Stimulated activated CD4-positive, alpha-beta T cell treated with anti-CD3 and anti-CD28 coated beads, TNF-alpha, amount 100 ng/mL, for 24 hours (primary cell): Measurements from ENCODE around the gene ARL8A.
"Not testable (repeated sequence)": the region's sequence is repeated elsewhere in the genome, so short reads cannot be mapped to it uniquely, and the experiment has no call there.

Source experiments
- DNase-seq, 3 experiments: peaks; one replicate each; pipeline ENCODE4 v3.0.0-alpha.2; 2020; ENCODE audit warnings: low read depth in 3 of 3

ARL8A gene

DNA sequence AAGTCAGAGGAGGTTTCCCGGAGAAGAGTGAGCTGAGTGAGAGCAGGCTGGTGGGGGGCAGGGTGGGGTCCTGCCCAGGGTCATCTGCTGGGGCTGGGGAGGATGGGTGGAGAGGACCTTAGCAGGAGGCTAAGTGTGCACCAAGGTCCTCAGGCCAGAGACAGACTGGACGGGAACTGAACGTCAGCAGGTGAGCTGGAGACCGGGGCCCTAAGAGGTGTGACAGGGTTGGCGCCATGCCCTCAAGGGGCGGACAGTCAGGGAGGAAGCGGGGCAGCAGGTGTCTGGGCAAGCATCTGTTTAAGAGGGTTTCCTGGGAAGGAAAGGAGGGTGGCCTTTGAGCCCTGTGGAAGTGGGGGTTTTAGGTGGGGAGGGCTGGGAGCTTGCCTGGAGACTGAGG is 29.5 kb upstream of the ARL8A start:
- no peak for DNase-seq

- DNase-seq: no peak
Measured at GRCh38 chr1:202172015-202172355, 27.4 kb upstream of the ARL8A start.

DNA sequence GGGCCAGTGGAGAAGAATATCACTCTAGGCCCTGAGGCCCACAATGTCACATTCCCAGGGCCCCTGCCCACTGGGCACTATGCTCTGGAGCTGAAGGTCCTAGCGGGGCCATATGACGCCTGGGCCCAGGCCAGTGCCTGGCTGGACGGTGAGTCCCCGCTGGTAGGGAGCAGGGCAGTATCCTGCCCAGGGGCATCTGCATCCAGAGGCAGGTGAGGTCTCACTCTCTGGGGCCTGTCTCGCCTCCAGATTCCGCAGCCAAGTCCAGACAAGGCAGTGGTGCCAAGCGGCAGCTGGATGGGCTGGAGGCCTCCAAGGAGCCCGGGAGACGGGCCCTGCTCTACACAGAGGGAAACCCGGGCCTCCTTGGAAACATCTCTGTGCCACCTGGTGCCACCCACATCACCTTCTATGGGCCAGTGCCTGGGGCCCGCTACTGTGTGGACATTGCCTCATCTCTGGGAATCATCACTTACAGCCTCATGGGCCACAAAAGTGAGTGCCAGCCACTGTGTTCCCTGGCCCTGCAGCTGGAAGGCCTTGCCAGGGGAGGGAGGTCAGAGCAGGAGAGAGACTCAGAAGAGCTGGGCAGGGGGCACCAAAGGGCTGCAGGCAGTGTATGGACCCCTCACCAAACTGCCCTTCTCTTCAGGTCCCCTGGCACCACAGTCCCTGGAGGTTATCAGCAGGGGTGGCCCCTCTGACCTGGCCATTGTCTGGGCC is 26.9 kb upstream of the ARL8A start:
- DNase-seq: no peak

DNA sequence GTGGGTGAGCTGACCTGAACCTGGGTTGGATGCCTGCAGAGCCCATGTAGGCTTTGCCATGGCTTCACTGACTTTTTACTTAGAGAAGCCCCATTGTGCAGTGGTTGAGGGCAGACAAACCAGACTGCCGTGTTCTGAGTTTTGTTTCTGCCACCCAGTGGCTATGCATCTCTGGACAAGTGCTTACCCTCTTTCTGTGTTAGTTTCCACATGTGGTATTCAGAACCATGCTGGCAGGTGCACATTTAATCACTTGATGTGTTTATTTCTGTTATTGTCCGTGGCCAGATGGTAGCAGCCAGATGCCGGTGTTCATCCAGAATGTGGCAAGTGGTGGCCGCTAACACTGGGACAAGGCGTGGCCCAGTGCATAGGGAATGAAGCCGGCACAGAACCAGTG is 26.2 kb upstream of the ARL8A start:
- no peak for DNase-seq

GRCh38 chr1:202168861-202169260 is 24.3 kb upstream of the ARL8A start:
- DNase-seq: no peak

GRCh38 chr1:202167708-202168415 is 23.3 kb upstream of the ARL8A start:
- no peak for DNase-seq

GRCh38 chr1:202167054-202167453 is 22.5 kb upstream of the ARL8A start:
- not testable (repeated sequence) for DNase-seq

DNA sequence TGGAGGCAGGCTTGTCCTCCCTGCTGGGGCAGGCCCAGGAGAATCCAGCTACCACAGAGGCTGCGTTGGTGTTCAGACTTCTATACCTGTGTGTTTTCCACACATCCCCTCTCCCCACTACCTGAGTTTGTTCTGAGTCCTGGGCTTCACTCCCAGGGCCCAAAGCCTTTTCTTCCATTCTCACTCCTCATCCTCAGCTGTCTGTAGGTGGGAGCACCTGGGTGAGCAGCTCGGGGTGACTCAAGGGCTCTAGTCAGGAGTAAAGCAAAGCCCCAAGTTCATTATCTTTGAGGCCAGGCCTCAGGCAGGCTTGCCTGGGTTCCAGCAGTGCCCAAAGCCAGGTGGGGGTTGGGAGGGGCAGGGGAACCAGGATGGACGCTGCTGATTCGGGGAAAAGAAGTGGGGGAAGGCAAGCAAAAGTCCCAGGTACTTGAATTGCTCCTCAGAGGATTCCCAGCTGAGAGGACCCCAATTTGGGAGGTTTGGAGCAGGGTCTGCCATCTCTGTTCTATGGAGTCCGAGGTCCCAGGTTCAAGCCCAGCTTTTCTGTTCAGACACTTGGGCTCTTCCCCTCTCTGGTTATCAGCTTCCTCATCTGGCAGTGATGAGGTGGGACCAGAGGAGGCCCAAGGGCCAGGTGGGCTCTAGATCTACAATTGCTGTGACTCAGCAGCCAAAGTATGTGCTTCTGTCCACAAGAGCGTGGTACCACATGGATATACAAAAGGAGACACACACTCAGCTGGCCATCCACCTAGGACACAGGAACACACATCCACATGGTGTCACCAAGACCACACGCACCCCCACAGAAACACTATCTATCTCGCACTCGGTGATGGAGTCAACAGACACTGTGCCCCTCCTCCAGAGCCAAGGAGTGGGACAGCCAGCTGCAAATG is 21.7 kb upstream of the ARL8A start:
- no peak for DNase-seq

DNA sequence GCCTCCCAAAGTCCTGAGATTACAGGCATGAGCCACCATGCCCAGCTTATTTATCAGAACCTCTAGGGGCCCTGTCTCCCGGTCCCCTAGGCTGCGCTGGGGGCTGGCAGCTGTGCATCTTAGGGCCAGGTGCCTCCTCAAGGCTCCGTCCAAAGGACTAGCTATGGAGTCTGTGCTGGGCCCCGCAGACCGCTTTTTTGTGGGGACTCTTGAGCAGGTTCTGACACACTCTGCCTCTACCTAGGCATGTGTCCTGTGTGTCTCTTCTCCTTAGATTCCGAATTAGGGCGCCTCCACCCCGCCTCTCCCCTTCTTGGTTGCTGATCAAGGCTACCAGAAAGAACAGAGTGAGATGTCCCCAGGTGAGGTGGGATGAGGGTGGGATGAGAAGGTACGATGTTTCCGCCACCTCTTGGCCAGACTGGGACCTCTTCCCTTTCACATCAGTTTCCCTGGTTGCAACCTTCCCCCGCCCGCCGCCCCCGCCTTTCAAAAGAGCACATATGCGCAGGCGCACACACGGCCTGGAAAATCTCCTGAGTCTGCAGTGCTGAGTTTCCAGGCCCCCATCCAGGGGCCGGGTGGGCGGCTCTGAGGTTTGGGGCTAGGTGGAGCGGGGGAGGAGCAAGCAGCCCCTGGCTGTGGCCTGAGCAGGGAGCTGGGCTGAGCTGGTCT is 20.9 kb upstream of the ARL8A start:
- DNase-seq: peak in 1 of 3 experiments; percentile 81

GRCh38 chr1:202164271-202165037 is 19.9 kb upstream of the ARL8A start:
- DNase-seq: peak in 1 of 3 experiments; percentile 66

DNA sequence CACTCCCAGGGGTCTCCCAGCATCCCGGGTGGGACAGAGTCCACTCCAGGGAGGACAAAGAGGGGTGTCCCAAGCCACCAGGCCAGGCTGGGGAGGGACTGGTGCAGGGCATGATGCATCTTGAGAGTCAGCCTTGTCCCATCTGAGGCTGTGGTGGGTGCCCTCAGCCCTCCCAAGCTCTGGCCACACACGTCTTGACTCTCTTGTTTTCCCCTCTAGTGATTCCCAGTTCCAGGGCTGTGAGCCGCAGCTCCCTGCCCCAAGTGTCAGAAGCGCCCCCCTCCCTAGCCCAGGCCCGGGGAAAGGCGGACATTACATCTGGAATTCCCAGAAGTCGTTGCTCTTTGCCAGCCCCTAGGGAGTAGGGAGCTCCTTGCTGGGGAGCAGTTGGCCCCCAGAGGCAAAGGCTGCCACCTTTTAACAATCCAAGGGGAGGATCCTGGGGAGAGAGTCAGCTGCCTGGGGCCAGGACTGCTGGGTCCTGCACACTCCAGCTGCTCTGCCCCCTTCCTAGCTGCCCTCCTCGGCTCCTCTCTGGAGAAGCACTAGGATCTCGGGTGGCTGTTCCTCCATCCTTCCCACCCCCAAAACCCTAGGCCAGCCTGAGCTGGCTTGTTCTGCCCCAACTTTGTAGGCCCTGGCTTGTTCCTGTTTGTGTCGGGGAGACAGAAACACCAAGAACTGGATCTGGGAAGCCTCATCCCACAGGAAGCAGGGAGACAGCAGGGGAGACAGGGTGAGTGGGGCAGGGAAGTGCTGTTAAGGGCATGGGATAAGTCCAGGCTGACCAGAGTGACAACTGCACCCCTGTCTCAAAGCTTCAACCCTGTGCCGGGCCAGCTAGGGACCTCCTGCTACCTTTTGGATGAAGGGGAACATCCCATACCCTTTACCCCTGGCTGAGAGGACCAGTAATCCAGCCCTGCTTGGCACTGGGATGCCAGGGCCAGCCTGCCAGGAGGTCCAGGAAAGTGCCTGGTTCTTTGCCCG is 19.0 kb upstream of the ARL8A start:
- DNase-seq: no peak

DNA sequence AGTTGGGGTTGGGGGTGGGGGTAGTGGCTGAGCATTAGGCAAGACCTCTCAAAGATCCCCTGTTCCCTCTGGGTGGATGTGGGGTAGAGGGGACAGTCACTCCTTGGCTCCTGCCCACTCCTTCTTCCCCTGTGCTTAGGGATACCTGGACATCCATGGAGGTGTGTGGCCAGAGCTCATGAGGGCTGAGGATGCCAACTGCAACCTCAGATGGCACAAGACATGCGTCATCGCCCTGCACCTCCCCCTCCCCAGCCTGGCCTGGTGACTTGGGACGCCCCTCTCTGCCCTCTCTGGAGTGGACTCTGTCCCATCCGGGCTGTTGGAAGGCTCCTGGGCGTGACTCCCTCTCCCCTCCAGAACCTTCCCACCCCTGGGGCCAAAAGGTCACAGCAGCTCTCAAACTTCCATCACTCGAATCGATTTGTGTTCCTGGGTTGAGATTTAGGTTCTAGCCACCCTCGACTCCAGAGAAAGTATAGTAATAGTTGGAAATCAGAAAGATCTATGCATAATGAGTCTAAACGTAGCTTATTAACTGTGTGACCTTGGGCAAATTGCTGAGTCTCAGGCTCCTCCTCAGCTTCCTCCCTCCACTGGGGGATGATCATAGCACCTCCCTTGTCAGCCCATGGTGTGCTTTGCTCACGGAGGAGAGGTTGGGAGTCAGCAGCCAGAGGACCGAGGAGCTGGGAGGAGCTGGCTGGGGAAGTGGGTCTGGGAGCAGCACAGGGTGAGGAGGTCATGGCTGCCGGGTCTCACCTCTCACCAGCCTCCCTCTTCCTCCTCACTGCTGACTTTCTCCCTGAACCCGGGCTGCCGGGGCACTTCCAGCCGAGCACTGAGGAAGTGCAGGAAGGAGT is 18.1 kb upstream of the ARL8A start:
- peak in 1 of 3 experiments; percentile 18 for DNase-seq

DNA sequence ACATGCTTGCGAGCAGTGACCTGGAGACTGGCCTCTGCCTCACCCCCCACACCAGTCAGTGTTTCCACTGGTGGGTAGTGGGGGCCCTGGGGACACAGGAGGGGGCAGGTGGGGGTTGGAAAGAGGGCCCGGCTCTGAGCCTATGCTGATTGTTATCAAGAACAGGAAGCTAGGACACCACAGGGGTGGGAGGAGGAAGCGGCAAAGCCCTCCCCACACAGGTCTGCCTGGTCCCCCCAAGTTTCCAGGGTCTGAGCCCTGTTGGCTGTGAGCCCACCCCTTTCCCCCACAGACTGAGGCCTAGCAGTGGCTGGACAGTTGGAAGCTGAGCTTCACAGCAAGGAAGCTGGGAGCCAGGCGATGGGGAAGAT is 17.5 kb upstream of the ARL8A start:
- DNase-seq: peak in 1 of 3 experiments; percentile 69

DNA sequence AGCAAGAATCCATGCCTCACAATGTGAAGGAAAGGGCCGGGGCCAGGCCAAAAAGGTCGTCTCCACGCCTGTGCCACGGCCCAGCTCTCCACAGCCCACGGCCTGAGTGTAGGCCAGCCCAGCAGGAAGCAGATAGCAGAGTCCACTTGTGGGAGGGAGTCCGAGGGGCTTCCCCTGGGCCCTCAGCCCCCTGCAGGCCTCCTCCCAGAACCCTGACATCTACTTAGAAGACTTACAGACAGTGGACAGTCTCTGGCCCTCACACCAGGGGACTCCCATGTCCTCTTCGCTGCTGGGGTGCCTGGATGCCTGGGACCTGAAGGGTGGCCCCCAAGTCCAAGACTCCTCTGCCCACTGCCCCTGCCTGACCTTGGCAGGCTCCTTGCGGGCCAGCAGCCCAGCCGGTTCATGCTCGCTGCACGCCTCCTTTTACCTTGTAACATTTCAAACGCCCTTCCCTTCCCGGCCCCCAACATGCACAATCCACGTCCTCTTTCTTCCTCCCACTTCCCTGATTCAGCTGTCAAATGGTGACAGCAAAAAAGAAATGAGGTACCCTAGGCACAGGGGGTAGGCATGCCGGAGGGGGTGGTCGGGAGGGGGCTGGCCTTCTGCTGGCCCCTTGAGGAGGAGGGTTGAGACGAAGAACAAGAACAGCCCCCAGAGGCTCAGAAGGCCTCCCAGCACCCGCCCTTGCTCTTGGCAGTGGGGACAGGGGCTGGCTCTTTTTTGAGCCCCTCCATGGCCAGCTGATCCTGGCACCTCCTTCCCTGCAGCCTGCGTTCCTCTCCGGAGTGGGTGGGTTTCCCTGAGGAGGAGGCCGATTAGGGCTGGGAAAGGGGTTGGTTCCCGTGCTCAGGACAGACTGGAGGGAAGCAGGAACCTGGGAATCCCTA is 16.9 kb upstream of the ARL8A start:
- no peak for DNase-seq

GRCh38 chr1:202160377-202160940 is 15.9 kb upstream of the ARL8A start, which contains the start of gene PTPN7:
Gene PTPN7, minus strand, starts transcription at chr1:202160602. Its CDS starts 1,200 bp downstream, at chr1:202159402.
- peak; percentile 75 to 91 (median 80) for DNase-seq

- DNase-seq: peak in 2 of 3 experiments; percentile 55 to 76
Measured at GRCh38 chr1:202159534-202160371, 15.2 kb upstream of the ARL8A start.
